GM12878 (cell line): ENCODE results near the gene FBLIM1.

Experiments used
- CHD1 ChIP-seq: IDR thresholded peaks from 2 replicates; pipeline ENCODE4 v1.6.1; 2012; ENCODE audit warnings: low read depth, low read length, improper control_type of control experiment
- CTCF ChIP-seq, 3 experiments: IDR thresholded peaks in 2 of 3; conservative IDR thresholded peaks in 1 of 3; 2 replicates each; pipeline ENCODE4 v1.5.1; 2011; ENCODE audit warnings: low read depth in 3 of 3, low read length in 3 of 3, mild to moderate bottlenecking in 3 of 3, control low read depth in 2 of 3, moderate library complexity in 2 of 3, inconsistent platforms in 1 of 3, mixed read lengths in 1 of 3; ENCODE audit not compliant: control insufficient read depth in 2 of 3, insufficient read depth in 1 of 3; ENCODE audit errors: extremely low read depth in 1 of 3

DNA sequence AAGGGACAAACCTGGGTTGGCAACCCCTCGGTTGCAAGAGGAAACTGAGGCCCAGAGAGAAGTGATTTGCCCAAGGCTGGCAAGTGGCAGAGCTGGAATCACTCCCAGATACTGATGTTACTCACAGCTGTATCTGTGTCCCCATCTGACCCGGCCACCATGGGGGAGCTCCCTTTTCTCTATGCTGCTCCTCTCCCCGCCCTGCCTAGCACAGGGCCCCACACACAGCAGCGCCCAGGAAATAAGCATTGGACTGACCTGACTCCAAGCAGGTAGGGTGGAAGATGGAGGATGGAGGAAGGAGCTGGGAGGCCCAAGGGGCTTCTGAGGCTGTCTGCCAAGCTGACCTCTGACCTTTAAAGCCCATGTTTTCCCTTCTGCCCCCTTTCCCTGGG, 3.0 kb upstream of the FBLIM1 start:
- TF ChIP-seq CTCF (IDR thresholded peaks at IDR 0.05 in 2 of 3, conservative IDR thresholded peaks at IDR 0.05 in 1 of 3; ENCODE audit: control insufficient read depth in 2 of 3, extremely low read depth in 1 of 3, insufficient read depth in 1 of 3, low read depth in 3 of 3, low read length in 3 of 3) (no peak), CHD1 (no peak)
